GM12878 (cell line): ENCODE data around the gene ZXDC. TPM values are rescaled to one million over a fixed set of nuclear protein-coding genes. Genes with fewer than 3 reads are reported as not detected.

Experiments used
- ATAC-seq: fragments of 200-7000 bp; cut with Tn5 transposase; 3 replicates; pipeline ENCODE4 v1.9.1; 2020; ENCODE audit warnings: mild to moderate bottlenecking, moderate library complexity
- BruUV-seq: library from RNA; stranded (reverse); fragments of 400-500 nt; replicated peaks from 2 replicates; lab custom pipeline; 2021; lab: Mats Ljungman, UMichigan
- CTCF ChIA-PET: fragments of 300-600 bp; sonication (Branson Sonifier 250); formaldehyde crosslinking; extraction: SDS; loops from one replicate; lab custom pipeline; 2021; ENCODE audit warnings: inconsistent platforms; lab: Yijun Ruan, JAX
- POLR2A ChIA-PET: fragments of 350-600 bp; formaldehyde crosslinking; extraction: SDS; loops from one replicate; lab custom pipeline; 2021; ENCODE audit warnings: inconsistent platforms; lab: Charles Lee
- RAD21 ChIA-PET: fragments of 300-600 bp; sonication (Branson Sonifier 250); formaldehyde crosslinking; loops from one replicate; lab custom pipeline; 2023; ENCODE audit warnings: antibody characterized with exemption; ENCODE audit not compliant: unreplicated experiment; lab: Charles Lee
- SMC1A ChIA-PET: fragments of 300-600 bp; sonication (Branson Sonifier 250); formaldehyde crosslinking; loops from one replicate; lab custom pipeline; 2023; ENCODE audit not compliant: unreplicated experiment, uncharacterized antibody; lab: Charles Lee
- DNase-seq: peaks from one replicate; pipeline ENCODE4 v3.0.0-alpha.2; 2011; ENCODE audit warnings: low read depth, low spot score
- FAIRE-seq: peaks from 3 replicates; lab custom pipeline; 2011; peaks lifted over from hg19 to GRCh38; lab: Jason Lieb, UNC
- H2AFZ ChIP-seq: 2 replicates; pipeline ENCODE4 v1.6.0; 2011; ENCODE audit warnings: low read depth, low read length, control low read depth; ENCODE audit not compliant: control insufficient read depth
- H3K27ac ChIP-seq: 2 replicates; pipeline ENCODE4 v1.5.1; 2011; ENCODE audit warnings: control low read depth; ENCODE audit not compliant: control insufficient read depth, insufficient read depth
- H3K27me3 ChIP-seq, 2 experiments: replicated peaks in 1 of 2; 2 replicates each; pipeline versions ENCODE4 v1.6.0 to v1.6.1; 2011; ENCODE audit warnings: low read length in 1 of 2; ENCODE audit not compliant: control insufficient read depth in 2 of 2, insufficient read depth in 2 of 2
- H3K36me3 ChIP-seq, 2 experiments: 2 replicates each; pipeline ENCODE4 v1.5.1; 2011; ENCODE audit warnings: low read length in 1 of 2; ENCODE audit not compliant: control insufficient read depth in 2 of 2, insufficient read depth in 2 of 2
- H3K4me1 ChIP-seq: 2 replicates; pipeline ENCODE4 v1.6.1; 2011; ENCODE audit warnings: mild to moderate bottlenecking, low read length, moderate library complexity, mixed read lengths; ENCODE audit not compliant: control insufficient read depth, insufficient read depth
- H3K4me2 ChIP-seq: 2 replicates; pipeline ENCODE4 v1.6.0; 2011; ENCODE audit warnings: control low read depth; ENCODE audit not compliant: control insufficient read depth, insufficient read depth
- H3K4me3 ChIP-seq: fragments of 200-600 bp; sonication (generic); 2 replicates; pipeline ENCODE4 v1.5.1; 2016
- H3K79me2 ChIP-seq: 2 replicates; pipeline ENCODE4 v1.6.0; 2011; ENCODE audit warnings: low read length; ENCODE audit not compliant: control insufficient read depth, insufficient read depth
- H3K9ac ChIP-seq: 2 replicates; pipeline ENCODE4 v1.8.0; 2011; ENCODE audit warnings: low read length, control low read depth, mixed read lengths; ENCODE audit not compliant: control insufficient read depth, insufficient read depth
- H3K9me3 ChIP-seq: replicated peaks from 3 replicates; pipeline ENCODE4 v1.5.1; 2011; ENCODE audit warnings: mild to moderate bottlenecking, low read length; ENCODE audit not compliant: control insufficient read depth, insufficient read depth
- H4K20me1 ChIP-seq: 2 replicates; pipeline ENCODE4 v1.6.0; 2011; ENCODE audit not compliant: control insufficient read depth, insufficient read depth
- BHLHE40 ChIP-seq, 2 experiments: fragments of 450-650 bp in 1 of 2; IDR thresholded peaks; 2 replicates each; pipeline ENCODE4 v1.6.1; 2011 to 2017; ENCODE audit warnings: low read depth in 2 of 2, borderline replicate concordance in 1 of 2, improper control_type of control experiment in 1 of 2, low read length in 1 of 2, mild to moderate bottlenecking in 1 of 2
- BMI1 ChIP-seq: fragments of 450-650 bp; IDR thresholded peaks from 2 replicates; pipeline ENCODE4 v1.6.1; 2016; ENCODE audit warnings: mild to moderate bottlenecking, moderate library complexity, borderline replicate concordance
- EGR1 ChIP-seq, 2 experiments: IDR thresholded peaks; 1 replicate in 1 of 2; 2 replicates in 1 of 2; pipeline ENCODE4 v1.6.1; 2011 to 2012; ENCODE audit warnings: low read depth in 2 of 2, low read length in 2 of 2, borderline replicate concordance in 1 of 2, mild to moderate bottlenecking in 1 of 2, moderate library complexity in 1 of 2
- ESRRA ChIP-seq: IDR thresholded peaks from 2 replicates; pipeline ENCODE4 v1.6.1; 2012; ENCODE audit warnings: mild to moderate bottlenecking, low read length, improper control_type of control experiment
- FOXK2 ChIP-seq: fragments of 450-650 bp; IDR thresholded peaks from 2 replicates; pipeline ENCODE4 v1.6.1; 2017; ENCODE audit warnings: mild to moderate bottlenecking, moderate library complexity
- IRF3 ChIP-seq: fragments of 450-650 bp; IDR thresholded peaks from 2 replicates; pipeline ENCODE4 v1.6.1; 2014; ENCODE audit warnings: mild to moderate bottlenecking
- KAT2A ChIP-seq: conservative IDR thresholded peaks from 2 replicates; pipeline ENCODE4 v1.6.1; 2011; ENCODE audit warnings: low read depth, low read length; ENCODE audit not compliant: control insufficient read depth
- MEF2A ChIP-seq: IDR thresholded peaks from 2 replicates; pipeline ENCODE4 v1.6.1; 2011; ENCODE audit warnings: low read depth, mild to moderate bottlenecking, low read length, moderate library complexity; ENCODE audit not compliant: insufficient read depth
- NFIC ChIP-seq: IDR thresholded peaks from 2 replicates; pipeline ENCODE4 v1.6.1; 2012; ENCODE audit warnings: low read depth, mild to moderate bottlenecking, inconsistent platforms, low read length, moderate library complexity
- NR2C1 ChIP-seq: fragments of 450-650 bp; IDR thresholded peaks from 2 replicates; pipeline ENCODE4 v1.6.1; 2017; ENCODE audit warnings: antibody characterized with exemption, mild to moderate bottlenecking, moderate library complexity
- NR2F1 ChIP-seq: fragments of 450-650 bp; conservative IDR thresholded peaks from 2 replicates; pipeline ENCODE4 v1.6.1; 2017; ENCODE audit warnings: mild to moderate bottlenecking
- STAT1 ChIP-seq: fragments of 450-650 bp; conservative IDR thresholded peaks from 2 replicates; pipeline ENCODE4 v1.6.1; 2014; ENCODE audit warnings: antibody characterized with exemption, mild to moderate bottlenecking
- ZBED1 ChIP-seq: IDR thresholded peaks from 2 replicates; pipeline ENCODE4 v1.6.1; 2016; ENCODE audit warnings: borderline replicate concordance
- ZZZ3 ChIP-seq: IDR thresholded peaks from 2 replicates; pipeline ENCODE4 v1.6.1; 2011; ENCODE audit warnings: low read depth; ENCODE audit not compliant: control insufficient read depth, insufficient read length
- WGBS: methylation state at CpG from one replicate; pipeline ENCODE4 v1.1.6; 2016; ENCODE audit warnings: low lambda C conversion rate; ENCODE audit not compliant: insufficient replicate concordance, insufficient coverage; ENCODE audit errors: missing lambda C conversion rate; 5-methylcytosine and 5-hydroxymethylcytosine counted together
- in situ Hi-C: fragments of 300-500 bp; cut with MboI; formaldehyde crosslinking; loops from 9 replicates; pipeline ENCODE4 v1.14.3; 2018; ENCODE audit warnings: mixed read lengths
- intact Hi-C: fragments of 100-400 bp; cut with micrococcal nuclease; formaldehyde crosslinking; loops from one replicate; pipeline ENCODE4 v1.14.2; 2022; ENCODE audit not compliant: unreplicated experiment
- polyA plus RNA-seq, 11 experiments: library from polyadenylated mRNA; depleted of rRNA in 4 of 11; unstranded in 6 of 11; stranded (reverse) in 5 of 11; fragments of >200 nt; fragmentation: Nextera tagmentation in 4 of 11; fragmentation: Illumina TruSeq in 1 of 11; extraction: Ambion mirVana in 4 of 11; extraction: Trizol in 1 of 11; gene quantifications; 1 replicate in 1 of 11; 2 replicates in 10 of 11; pipeline versions ENCODE4 v1.2.1 to v1.2.3, GENCODE V29; 2011 to 2016; ENCODE audit warnings: inconsistent platforms in 2 of 11, missing spikeins in 2 of 11, low read depth in 1 of 11
- total RNA-seq, 4 experiments: library from RNA; depleted of rRNA in 3 of 4; stranded (reverse); fragments of >200 nt in 3 of 4; fragmentation: Illumina TruSeq in 1 of 4; extraction: Trizol in 1 of 4; gene quantifications; 2 replicates each; pipeline versions ENCODE4 v1.2.1 to v1.2.3, GENCODE V29; 2013 to 2021
- TF ChIP-seq, protein P1 (sequence below): fragments of 450-650 bp; IDR thresholded peaks from 2 replicates; pipeline ENCODE4 v1.6.1; 2017; ENCODE audit warnings: mild to moderate bottlenecking
- TF ChIP-seq, protein P2 (sequence below): fragments of 450-650 bp; IDR thresholded peaks from 2 replicates; pipeline ENCODE4 v1.6.1; 2017; ENCODE audit warnings: low read depth, mild to moderate bottlenecking, moderate library complexity
- TF ChIP-seq, protein P3 (sequence below): fragments of 450-650 bp; IDR thresholded peaks from 2 replicates; pipeline ENCODE4 v1.6.1; 2017; ENCODE audit warnings: antibody characterized with exemption, mild to moderate bottlenecking, moderate library complexity

Gene ZXDC
- total and polyA plus RNA-seq, 10 of the 15 experiments (the other 5 are each of a cell fraction or from before 2014, with no cell fraction given): 0.72 to 15.3 (median 8.5) TPM

- Histone ChIP-seq H3K9me3 (no peaks in the 10 kb centered on the region), H3K27me3 (no peaks in the 10 kb centered on the region; a peak in 1 of 4 replicates), H3K4me1 (no peaks in the 10 kb centered on the region), H2AFZ (no peak within 1 kb of the TSS), H3K4me3 (no peak within 1 kb of the TSS), H4K20me1 (no peaks in the 10 kb centered on the region), H3K4me2 (no peak within 1 kb of the TSS), H3K9ac (no peak within 1 kb of the TSS), H3K79me2 (no peaks in the 10 kb centered on the region), H3K36me3 (no peaks in the 10 kb centered on the region), H3K27ac (no peak within 1 kb of the TSS)
- WGBS: 16% methylated on average over 52 of the region's 56 CpGs
- intact Hi-C loops (no loop called here), in situ Hi-C loops (no loop called here)
- FAIRE-seq (no peak), DNase-seq (no peak), ATAC-seq (no peak)
- ChIA-PET RAD21 (no interaction called here), CTCF (interaction anchor here (0.9 to 2.4 kb wide), 4 partner anchors 932 to 1023 kb away, joined by 4 to 19 read pairs (median 6); no protein-coding TSS in a partner anchor), SMC1A (no interaction called here), POLR2A (no interaction called here)
- no TSS peak for BruUV-seq
- TF ChIP-seq NR2C1 (no peak), STAT1 (no peak), ZZZ3 (no peak), FOXK2 (no peak), BHLHE40 (IDR thresholded peaks at IDR 0.05; ENCODE audit: borderline replicate concordance in 1 of 2, low read depth in 2 of 2, low read length in 1 of 2) (no peak), ESRRA (no peak), EGR1 (IDR thresholded peaks at IDR 0.05; ENCODE audit: borderline replicate concordance in 1 of 2, low read depth in 2 of 2, low read length in 2 of 2) (no peak), IRF3 (no peak), MEF2A (no peak), ZBED1 (no peak), BMI1 (no peak), KAT2A (no peak), NR2F1 (no peak), NFIC (no peak)
- TF ChIP-seq, protein P1, sequence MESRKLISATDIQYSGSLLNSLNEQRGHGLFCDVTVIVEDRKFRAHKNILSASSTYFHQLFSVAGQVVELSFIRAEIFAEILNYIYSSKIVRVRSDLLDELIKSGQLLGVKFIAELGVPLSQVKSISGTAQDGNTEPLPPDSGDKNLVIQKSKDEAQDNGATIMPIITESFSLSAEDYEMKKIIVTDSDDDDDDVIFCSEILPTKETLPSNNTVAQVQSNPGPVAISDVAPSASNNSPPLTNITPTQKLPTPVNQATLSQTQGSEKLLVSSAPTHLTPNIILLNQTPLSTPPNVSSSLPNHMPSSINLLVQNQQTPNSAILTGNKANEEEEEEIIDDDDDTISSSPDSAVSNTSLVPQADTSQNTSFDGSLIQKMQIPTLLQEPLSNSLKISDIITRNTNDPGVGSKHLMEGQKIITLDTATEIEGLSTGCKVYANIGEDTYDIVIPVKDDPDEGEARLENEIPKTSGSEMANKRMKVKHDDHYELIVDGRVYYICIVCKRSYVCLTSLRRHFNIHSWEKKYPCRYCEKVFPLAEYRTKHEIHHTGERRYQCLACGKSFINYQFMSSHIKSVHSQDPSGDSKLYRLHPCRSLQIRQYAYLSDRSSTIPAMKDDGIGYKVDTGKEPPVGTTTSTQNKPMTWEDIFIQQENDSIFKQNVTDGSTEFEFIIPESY: no peak
- TF ChIP-seq, protein P2, sequence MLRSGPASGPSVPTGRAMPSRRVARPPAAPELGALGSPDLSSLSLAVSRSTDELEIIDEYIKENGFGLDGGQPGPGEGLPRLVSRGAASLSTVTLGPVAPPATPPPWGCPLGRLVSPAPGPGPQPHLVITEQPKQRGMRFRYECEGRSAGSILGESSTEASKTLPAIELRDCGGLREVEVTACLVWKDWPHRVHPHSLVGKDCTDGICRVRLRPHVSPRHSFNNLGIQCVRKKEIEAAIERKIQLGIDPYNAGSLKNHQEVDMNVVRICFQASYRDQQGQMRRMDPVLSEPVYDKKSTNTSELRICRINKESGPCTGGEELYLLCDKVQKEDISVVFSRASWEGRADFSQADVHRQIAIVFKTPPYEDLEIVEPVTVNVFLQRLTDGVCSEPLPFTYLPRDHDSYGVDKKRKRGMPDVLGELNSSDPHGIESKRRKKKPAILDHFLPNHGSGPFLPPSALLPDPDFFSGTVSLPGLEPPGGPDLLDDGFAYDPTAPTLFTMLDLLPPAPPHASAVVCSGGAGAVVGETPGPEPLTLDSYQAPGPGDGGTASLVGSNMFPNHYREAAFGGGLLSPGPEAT: no peak
- TF ChIP-seq, protein P3, sequence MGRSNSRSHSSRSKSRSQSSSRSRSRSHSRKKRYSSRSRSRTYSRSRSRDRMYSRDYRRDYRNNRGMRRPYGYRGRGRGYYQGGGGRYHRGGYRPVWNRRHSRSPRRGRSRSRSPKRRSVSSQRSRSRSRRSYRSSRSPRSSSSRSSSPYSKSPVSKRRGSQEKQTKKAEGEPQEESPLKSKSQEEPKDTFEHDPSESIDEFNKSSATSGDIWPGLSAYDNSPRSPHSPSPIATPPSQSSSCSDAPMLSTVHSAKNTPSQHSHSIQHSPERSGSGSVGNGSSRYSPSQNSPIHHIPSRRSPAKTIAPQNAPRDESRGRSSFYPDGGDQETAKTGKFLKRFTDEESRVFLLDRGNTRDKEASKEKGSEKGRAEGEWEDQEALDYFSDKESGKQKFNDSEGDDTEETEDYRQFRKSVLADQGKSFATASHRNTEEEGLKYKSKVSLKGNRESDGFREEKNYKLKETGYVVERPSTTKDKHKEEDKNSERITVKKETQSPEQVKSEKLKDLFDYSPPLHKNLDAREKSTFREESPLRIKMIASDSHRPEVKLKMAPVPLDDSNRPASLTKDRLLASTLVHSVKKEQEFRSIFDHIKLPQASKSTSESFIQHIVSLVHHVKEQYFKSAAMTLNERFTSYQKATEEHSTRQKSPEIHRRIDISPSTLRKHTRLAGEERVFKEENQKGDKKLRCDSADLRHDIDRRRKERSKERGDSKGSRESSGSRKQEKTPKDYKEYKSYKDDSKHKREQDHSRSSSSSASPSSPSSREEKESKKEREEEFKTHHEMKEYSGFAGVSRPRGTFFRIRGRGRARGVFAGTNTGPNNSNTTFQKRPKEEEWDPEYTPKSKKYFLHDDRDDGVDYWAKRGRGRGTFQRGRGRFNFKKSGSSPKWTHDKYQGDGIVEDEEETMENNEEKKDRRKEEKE: no peak
Measured at GRCh38 chr3:126523745-126524428, 48.2 kb upstream of the ZXDC start, which contains the start of gene CHST13. Gene CHST13, plus strand, starts transcription at chr3:126524155. Its CDS starts 178 bp downstream, at chr3:126524333.
